Middle frontal gyrus (tissue), 1 donor: ENCODE measurements around the gene ADARB2.
"Not testable (repeated sequence)": the region's sequence is repeated elsewhere in the genome, so short reads cannot be mapped to it uniquely, and the experiment has no call there.

ENCODE experiments used
- DNase-seq: peaks from one replicate; pipeline ENCODE4 v3.0.0-alpha.2; 2015; ENCODE audit warnings: low spot score; ENCODE audit errors: extremely low spot score

Gene ADARB2

DNA sequence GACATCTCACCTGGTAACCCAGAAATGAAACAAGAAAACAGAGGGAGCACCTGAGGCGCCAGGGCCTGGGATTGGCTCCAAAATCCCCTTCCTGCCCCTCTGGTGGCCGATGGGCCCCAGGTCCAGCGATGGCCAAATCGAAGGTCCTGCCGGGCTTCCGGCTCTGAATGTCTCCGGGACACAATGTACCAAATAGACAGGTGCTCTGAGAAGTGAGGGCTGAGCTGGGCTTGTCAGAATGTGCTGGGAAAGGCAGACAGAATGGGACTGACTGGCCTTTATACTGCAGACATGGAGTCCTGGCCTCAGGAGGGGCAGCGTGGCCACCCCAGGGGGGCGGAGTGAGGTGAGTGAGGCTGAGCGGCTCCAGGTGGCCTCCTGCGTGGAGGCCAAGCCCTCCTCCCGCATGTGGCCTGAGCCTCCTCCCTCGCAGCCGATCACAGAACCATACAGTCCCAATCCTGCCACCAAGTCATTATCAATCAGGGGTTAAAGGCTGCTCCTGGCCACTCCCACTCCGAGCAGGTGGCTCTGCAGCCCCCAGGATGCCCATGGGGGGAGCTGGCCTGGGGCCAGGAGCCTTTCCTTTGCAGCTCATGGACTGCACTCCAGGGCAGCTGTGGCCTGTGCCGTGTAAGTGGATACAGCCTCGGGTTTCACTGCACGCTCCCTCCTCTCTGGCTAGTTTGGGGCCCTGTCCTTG, 185.5 kb downstream of the ADARB2 start:
- no peak for DNase-seq

DNA sequence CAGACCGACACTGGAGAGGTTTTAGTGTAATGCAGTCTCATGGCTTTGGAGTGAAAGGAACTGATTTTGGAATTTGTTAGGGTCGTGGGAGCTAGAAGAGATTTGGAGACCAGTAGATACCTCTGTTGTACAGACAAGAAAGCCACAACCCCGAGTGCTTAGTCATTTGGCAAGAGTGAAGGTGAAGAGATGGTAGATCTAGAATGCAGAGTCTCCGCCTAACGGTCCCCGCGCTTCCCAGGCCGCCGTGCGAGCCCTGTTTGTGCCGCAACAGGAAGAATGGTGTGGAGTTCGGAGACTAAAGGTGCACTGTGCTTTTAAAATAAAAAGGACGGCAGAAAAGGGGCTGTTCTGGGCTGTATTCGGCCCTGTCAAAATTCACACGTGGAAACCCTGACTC, 186.7 kb downstream of the ADARB2 start:
- DNase-seq: no peak

DNA sequence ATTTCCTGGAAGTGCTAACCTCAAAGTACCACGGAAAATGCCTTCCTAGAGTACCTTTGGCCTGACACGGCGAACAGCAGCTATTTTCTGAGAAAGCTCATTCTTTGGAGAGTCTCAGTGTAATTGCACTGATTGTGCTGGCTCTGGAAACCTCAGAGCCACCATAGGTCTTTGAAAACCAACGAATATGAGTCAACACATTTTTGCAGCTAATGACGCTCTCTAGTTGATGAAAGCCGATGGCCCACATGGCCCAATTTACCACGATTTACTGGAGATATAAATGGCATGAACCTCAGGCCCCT, 187.1 kb downstream of the ADARB2 start:
- DNase-seq: no peak

DNA sequence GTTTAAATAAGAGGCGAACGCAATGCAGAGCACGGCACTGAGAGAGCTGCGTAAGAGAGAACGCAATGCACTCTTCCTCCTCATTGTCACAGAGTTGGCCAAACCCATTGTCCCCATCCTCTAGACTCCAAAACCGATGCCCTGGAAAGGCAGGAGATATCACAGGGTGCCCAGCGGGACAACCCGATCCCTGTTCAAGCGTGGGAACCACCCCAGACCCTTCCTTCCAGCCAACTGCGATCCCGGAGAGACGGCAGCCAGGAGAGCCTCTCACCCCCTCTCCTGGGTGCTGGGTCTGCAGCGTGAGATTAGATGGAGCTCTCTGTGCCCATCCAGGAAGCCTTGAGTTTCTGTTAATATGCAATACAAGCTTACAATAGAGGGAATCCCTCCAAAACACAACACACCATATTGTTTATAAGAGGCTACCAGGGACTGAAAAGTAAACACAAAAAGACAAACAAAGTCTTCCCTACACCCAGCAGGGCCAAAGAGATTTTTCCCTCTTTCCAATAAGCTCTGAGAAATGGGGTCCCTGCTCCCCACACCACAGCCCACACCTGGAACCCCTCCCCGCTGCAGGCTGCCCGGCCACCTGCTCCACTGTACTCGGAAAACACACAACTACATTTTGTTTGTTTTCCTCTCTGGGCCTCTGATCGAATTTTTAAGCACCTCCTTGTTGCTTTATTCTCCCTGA, 187.6 kb downstream of the ADARB2 start:
- no peak for DNase-seq

DNA sequence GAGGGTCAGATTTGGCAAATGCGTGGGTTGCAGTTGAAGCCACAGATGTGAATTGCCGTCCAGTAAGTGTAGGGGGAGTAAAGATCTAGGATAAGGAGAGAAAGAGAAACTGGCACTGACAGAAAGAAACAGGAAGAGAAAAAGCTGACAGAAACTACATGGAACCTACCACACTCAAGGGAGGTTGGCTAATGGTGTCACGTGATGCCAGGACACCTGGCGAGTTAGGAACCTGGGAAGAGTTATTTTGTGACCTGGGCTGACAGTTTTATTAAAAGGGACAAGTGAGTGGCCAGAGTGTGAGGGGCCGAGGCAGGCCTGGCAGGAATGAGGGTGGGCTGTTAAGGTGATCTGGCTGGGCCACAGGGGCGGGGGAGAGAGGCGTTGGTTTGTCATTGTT, 188.7 kb downstream of the ADARB2 start:
- DNase-seq: no peak

DNA sequence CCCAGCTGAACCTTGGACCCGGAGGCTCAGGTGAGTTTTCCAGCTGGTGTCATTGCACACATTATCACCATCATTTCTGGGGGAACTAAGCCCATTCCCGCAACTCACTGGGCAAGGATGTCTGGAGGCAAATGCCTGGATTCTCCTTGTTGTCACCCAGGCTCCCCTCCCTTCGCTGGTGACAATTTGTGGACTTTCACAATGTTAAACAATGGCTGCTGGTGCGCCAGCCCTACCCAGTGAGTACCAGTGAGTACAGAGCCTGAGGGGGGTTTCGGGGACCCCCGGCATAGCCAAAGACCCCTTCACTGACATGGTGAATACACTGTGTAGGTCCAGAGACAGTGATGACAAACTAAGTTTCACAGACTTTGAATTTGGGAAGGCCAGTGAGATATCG, 189.2 kb downstream of the ADARB2 start:
- no peak for DNase-seq

DNA sequence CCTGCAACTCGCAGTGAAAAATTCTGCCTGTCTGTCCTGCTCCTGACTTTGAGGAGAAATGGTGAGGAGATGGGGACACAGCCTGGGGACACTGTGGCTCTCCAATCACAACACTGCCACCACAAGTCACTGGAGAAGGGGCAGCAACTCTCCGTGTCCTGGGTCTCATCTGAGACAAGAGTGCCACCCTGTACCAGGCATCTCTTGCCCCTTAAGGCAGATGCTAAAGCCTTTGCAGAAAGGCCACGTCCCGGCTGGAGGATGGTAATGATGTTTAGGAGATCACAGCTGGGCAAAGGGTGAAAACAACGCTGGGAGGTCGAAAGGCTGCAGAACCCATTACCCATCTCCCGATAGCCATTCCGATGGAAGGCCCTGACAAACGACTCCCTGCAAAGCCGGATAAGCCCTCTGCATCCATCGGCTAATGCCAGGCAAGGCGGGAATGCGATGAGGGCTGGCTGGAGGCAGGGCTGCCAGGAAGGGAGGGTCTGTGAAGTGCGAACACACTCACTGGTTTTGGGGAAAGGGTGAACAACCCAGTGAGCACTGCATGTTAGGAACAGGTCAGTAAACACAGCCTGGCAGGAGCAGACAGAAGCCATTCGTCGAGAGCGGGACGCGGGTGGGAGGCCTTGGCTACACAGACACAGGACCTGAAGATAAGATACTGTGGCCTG, 190.8 kb downstream of the ADARB2 start:
- no peak for DNase-seq

DNA sequence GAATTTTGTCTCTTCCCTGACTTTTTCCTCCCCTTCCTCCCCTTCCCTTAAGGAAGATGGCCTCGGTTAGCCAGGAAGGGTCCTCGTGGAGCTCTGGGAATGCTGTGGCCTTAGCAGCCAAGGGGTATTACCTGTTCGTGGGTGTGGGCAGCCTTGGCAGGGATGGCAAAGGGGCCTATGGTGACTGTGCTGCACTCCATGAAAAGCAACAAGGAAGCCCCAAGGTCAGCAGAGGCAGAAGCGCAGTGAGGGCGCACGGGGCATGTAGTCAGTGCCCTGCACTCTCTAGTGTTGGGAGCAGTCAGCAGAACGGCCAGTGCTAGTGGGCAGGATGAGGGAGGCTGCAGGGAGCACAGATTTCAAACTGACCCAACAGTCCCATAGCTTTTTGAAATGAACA, 191.8 kb downstream of the ADARB2 start:
- DNase-seq: no peak

DNA sequence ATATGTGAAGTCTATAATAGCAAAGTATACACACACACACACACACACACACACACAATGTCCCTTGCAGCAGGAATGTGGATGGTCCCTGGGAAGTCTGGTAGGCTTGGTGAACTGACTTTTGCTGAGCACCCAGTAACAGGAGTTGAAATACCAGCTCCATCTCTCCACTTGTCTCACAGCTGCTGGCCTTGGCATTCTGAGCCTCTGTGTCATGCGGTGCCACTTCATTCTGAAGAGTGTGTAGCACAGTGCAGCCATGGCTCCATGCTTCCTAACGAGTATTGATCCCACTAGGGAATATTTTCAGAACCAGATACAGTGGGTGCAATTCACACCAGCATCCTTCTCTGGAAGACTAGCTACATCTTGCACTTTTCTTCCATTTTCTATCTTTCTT, 192.4 kb downstream of the ADARB2 start:
- DNase-seq: no peak

DNA sequence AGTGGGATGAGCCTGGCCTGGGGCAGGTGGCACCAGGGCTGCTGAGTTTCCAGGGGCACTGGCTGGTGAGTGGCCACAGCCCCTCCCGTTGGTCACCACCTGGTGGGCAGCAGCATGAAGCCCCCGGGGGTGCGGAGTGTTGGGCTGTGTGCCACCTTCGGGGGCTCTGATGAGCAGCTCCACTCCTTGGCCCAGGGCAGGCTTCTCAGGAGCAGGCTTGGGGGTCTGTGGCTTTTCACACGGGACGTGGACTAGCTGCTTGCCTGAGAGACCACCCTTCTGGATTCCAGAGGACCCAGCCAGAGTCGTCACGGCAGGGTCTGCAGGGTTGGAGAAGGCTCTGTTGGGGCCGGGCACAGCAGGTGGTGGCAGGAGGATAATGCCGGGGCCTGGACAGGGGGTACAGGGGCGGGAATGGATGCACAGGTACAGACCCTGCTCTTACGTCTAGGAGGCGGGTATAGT, 193.1 kb downstream of the ADARB2 start:
- DNase-seq: no peak

DNA sequence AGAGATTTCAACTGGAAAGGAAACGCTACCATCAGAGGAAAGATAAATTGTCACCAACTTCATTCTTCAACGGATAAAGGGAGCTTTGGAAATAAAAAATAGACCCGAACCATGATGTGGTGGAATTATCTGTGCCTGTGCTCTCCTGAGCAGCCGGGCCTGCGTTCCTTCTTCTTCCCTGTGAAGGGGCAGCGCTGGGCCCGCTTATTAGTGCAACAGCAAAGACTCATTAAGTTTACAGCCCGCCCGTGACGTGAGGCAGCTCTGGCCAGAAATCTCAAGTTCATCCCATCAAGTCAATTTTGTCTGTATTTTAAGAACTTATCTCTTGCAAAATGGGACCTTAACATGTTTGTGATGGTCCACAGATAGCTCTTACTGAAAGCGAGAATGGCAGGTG, 193.7 kb downstream of the ADARB2 start:
- DNase-seq: no peak

DNA sequence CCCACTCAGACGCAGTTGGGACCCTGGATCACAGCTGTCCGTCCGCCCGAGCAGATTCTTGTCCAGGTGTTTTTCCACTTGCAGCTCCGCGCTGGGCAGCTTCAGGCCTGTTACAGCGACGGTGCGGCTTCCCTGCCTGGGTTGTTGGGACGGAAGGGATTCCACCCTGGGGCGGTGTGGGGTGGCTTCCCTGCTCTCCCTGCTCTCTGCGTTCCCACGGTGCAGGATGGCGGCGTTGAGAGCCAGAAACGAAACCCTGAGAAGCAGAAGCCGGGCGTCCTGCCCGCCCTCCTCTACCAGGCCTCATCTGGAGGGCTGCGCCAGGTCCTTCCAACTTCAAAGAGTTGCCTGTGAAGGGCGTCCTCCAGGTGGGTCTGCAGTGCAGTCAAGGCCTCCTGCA, 194.4 kb downstream of the ADARB2 start:
- DNase-seq: no peak

DNA sequence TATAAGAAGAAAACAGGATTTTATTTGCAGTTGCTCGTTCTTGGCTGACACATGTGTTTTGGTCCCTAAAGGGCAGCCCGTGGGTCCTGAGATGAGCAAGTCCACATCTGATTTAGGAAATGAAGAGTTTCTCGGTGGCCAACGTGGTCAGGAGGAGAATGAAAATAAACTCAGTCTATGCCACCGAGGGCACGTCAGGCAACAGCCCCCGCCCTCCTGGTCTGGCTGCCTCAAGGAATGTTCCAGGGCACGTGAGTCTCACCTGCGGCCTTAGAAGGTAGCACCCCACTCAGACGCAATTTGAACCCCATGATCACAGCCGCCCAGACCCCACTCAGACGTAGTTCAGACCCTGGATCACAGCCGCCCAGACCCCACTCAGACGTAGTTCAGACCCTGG, 197.2 kb downstream of the ADARB2 start:
- no peak for DNase-seq

DNA sequence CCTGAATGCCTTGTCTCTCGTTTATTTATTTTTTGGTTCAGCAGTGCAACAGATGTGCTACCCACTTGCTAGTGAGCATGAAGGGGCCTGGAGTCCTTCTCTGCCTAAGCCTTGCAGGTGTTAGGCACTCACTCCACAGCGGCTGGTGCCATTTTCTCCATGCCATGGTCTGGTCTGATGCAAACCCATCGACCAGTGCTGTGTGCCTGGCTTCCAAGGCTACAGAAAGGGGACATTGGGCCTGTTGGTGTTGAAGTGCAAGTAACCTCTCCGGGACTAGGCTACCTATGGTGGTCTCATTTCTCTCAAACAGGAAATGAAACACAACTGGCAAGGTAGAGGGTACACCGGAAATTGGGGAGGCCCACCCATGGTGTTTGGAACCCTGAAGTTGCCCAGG, 198.1 kb downstream of the ADARB2 start:
- no peak for DNase-seq

DNA sequence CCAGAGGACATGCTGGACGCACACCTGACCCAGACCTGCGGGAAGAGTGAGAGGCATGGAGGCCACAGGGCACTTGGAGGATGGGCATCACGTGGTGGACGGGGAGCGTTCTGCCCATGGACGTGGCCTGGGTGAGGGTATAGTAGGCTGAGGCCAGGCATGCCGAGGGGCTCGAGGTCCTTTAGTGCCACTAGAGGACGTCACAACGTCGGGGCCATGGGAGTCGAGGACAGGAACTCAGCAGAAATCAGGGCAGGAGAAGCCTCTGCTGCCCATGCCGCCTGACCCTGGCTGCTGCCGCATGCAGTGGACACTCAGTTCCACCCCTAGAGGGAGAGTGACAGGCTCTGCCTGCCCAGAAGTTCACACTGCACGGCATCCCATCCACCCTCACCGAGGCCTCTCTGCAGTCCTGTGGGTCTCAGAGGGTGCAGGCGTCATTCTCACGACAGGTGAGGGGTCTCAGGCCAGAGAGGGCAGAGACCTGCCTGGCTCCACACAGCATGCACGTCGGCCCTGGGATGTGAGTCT, 198.7 kb downstream of the ADARB2 start:
- no peak for DNase-seq

DNA sequence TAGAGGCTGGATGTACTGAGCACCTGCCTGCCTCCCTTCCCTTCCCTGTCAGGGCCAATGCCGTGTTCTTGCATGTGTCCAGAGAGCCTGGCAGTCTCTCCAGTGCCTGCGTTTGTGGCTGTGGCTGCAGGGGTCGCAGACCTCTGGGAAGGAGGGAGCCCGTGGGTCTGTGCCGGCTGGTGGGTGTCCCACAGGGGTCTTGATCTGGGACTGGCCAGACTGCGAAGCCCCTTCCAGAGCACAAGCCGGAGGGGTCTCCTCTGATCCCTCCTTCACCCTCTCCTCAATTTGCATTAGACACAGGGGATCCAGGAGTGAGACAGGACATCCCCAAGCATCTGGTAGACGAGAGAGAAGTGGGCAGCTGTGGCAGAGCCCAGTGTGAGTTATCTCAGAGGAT, 199.2 kb downstream of the ADARB2 start:
- no peak for DNase-seq

DNA sequence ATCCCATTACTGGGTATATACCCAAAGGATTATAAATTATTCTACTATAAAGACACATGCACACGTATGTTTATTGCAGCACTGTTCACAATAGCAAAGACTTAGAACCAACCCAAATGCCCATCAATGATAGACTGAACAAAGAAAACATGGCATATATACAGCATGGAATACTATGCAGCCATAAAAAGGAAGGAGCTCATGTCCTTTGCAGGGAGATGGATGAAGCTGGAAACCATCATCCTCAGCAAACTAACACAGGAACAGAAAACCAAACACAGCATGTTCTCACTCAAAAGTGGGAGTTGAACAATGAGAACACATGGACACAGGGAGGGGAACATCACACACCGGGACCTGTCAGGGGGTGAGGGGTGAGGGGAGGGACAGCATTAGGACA, 199.9 kb downstream of the ADARB2 start:
- not testable (repeated sequence) for DNase-seq

DNA sequence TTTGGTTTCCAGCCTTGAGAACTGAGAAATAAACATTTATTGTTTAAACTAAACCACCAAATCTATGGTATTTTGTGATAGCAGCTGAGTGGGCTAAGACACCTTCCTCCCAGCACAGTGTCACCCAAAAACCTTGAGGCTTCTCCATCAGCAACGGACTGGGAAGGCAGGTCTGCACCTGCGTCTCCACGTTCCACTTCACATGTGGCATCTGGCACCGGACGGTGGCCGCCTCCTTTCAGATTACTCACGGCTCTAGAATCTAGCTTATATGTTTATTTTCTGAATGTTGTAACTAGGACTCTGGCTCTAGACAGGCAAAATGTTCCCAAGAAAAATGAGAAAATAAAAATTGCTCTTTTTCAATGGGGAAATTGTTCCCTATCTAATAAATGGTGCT, 201.0 kb downstream of the ADARB2 start:
- DNase-seq: no peak

DNA sequence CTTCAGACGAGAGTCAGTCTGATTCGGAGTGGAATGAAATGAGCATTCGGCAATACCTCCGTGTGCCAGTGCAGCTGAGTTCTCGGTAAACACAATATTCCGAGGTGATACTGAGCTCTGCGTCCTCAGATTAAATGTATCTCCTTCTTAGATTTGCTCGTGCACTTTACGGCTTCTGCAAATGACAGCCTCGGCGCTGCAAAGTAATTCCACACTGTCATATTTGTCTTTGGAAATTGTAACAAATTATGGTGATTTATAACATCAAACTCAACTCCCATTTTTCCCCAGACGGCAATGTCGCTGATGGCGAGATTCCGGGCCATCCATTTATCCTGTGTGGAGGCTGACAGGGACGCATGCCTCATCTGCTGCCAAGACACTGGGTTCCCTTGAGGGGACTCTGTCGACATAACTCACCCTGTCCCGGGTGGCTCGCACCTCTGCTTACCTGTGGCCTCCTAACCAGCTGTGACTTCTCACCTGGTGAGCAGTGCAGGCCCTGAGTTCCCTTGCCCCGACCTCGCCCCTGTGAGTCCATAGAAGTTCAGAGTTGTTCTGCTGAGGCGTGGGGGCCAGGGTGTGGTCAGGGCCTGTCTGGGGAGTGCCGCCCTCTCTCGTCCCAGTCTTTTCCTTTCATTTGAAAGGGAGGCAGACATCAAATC, 201.9 kb downstream of the ADARB2 start:
- DNase-seq: no peak

DNA sequence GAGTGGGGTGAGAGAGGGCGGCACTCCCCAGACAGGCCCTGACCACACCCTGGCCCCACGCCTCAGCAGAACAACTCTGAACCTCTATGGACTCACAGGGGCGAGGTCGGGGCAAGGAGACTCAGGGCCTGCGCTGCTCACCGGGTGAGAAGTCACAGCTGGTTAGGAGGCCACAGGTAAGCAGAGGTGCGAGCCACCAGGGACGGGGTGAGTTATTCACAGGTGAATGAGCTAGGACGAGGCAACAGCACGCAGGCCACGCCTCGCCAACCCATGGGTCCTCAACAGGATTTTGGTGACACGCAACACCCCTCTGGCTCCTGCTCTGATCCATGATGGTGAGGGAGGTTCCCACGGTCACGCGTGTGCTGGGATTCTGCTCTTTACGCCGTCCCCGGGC, 202.5 kb downstream of the ADARB2 start:
- no peak for DNase-seq

DNA sequence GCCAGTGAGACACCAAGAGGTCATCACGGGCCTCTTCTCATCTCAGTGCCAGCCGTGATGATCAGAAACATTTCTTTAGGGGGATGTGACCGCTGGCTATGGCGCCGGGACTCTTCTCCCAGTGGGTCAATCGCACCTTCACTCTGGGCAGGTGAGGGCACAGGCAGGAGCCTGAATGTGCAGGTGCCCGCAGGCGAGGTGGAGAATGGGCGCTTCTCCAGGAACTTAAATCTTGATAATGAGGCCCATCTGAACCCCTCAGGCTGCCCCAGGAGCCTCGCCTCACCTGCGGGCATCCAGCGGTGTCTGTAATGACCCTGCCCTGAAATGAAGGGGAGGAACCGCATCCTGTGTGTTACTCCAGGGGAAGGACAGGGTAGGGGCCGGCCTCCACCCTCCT, 204.7 kb downstream of the ADARB2 start:
- no peak for DNase-seq
